Nephron (organoid): ENCODE measurements around the gene HEY2.
"Not testable (repeated sequence)": the region's sequence is repeated elsewhere in the genome, so short reads cannot be mapped to it uniquely, and the experiment has no call there.

Source experiments
- H3K27ac Mint-ChIP-seq, 3 experiments: 2 replicates each; pipeline ENCODE4 v1.8.0; 2020; ENCODE audit warnings: mixed read lengths in 3 of 3, mild to moderate bottlenecking in 2 of 3, moderate library complexity in 1 of 3
- H3K27me3 Mint-ChIP-seq: 2 replicates; pipeline ENCODE4 v1.8.0; 2021; ENCODE audit warnings: low read depth, mild to moderate bottlenecking, moderate library complexity, mixed read lengths
- H3K36me3 Mint-ChIP-seq: 2 replicates; pipeline ENCODE4 v1.8.0; 2020; ENCODE audit warnings: low read depth, mixed read lengths
- H3K4me1 Mint-ChIP-seq: 2 replicates; pipeline ENCODE4 v1.8.0; 2020; ENCODE audit warnings: mixed read lengths
- H3K4me3 Mint-ChIP-seq, 3 experiments: 2 replicates each; pipeline ENCODE4 v1.8.0; 2020; ENCODE audit warnings: mild to moderate bottlenecking in 3 of 3, mixed read lengths in 3 of 3, moderate library complexity in 2 of 3
- H3K9me3 Mint-ChIP-seq: 2 replicates; pipeline ENCODE4 v1.8.0; 2020; ENCODE audit warnings: mixed read lengths
- CTCF ChIP-seq, 3 experiments: fragments of 200-600 bp; sonication (generic); IDR thresholded peaks; one replicate each; pipeline ENCODE4 v1.5.0; 2021; ENCODE audit warnings: antibody characterized with exemption in 3 of 3; ENCODE audit not compliant: unreplicated experiment in 3 of 3

The HEY2 gene

GRCh38 chr6:125749173-125749864 lies at the start of gene HEY2:
Gene HEY2, plus strand, starts transcription at chr6:125749632. Its CDS starts 145 bp downstream, at chr6:125749777.
- Mint-ChIP-seq H3K27me3 (peaks cover 77% of the 10 kb centered on the region), H3K36me3 (no peaks in the 10 kb centered on the region), H3K9me3 (no peaks in the 10 kb centered on the region), H3K4me3 (peak within 1 kb of the TSS; percentile 92 to 98 (median 94)), H3K27ac (peak within 1 kb of the TSS; percentile 45 to 85 (median 56)), H3K4me1 (peaks cover 31% of the 10 kb centered on the region)
- no peak for TF ChIP-seq CTCF (IDR thresholded peaks at IDR 0.05; ENCODE audit: unreplicated experiment in 3 of 3)

- no peaks in the 10 kb centered on the region for H3K27me3 Mint-ChIP-seq
- no peak for TF ChIP-seq CTCF (IDR thresholded peaks at IDR 0.05; ENCODE audit: unreplicated experiment in 3 of 3)
- peaks cover 24% of the 10 kb centered on the region for H3K4me1 Mint-ChIP-seq
- peaks cover 3% of the 10 kb centered on the region for H3K9me3 Mint-ChIP-seq
- peak overlapping the region; percentile 90 to 94 (median 92) for H3K27ac Mint-ChIP-seq
- H3K36me3 Mint-ChIP-seq = no peaks in the 10 kb centered on the region
- H3K4me3 Mint-ChIP-seq = no peak overlapping the region
Observed at GRCh38 chr6:125700581-125701353, 48.7 kb upstream of the HEY2 start.

GRCh38 chr6:125701354-125701668 lies 48.1 kb upstream of the HEY2 start:
- Mint-ChIP-seq H3K36me3 (no peaks in the 10 kb centered on the region), H3K4me1 (peaks cover 24% of the 10 kb centered on the region), H3K27ac (peak overlapping the region; percentile 75 to 94 (median 92)), H3K4me3 (no peak overlapping the region), H3K27me3 (no peaks in the 10 kb centered on the region), H3K9me3 (peaks cover 6% of the 10 kb centered on the region)
- no peak for TF ChIP-seq CTCF (IDR thresholded peaks at IDR 0.05; ENCODE audit: unreplicated experiment in 3 of 3)

- not testable (repeated sequence) for H3K9me3 Mint-ChIP-seq, H3K4me3 Mint-ChIP-seq, H3K27ac Mint-ChIP-seq, H3K36me3 Mint-ChIP-seq, H3K27me3 Mint-ChIP-seq
- peaks cover 24% of the 10 kb centered on the region for H3K4me1 Mint-ChIP-seq
Observed at GRCh38 chr6:125703882-125704281, 45.5 kb upstream of the HEY2 start.

GRCh38 chr6:125707615-125708243 lies 41.7 kb upstream of the HEY2 start:
- peaks cover 4% of the 10 kb centered on the region for H3K27me3 Mint-ChIP-seq
- H3K9me3 Mint-ChIP-seq = peaks cover 30% of the 10 kb centered on the region
- H3K36me3 Mint-ChIP-seq = peaks cover 17% of the 10 kb centered on the region
- H3K27ac Mint-ChIP-seq = no peak overlapping the region
- H3K4me3 Mint-ChIP-seq = no peak overlapping the region
- TF ChIP-seq CTCF (IDR thresholded peaks at IDR 0.05; ENCODE audit: unreplicated experiment in 3 of 3) = no peak
- no peaks in the 10 kb centered on the region for H3K4me1 Mint-ChIP-seq

- H3K4me3 Mint-ChIP-seq = no peak overlapping the region
- H3K9me3 Mint-ChIP-seq = peaks cover 36% of the 10 kb centered on the region
- H3K4me1 Mint-ChIP-seq = peaks cover 5% of the 10 kb centered on the region
Observed at GRCh38 chr6:125711013-125711675, 38.3 kb upstream of the HEY2 start.

More at GRCh38 chr6:125711013-125711675, 38.3 kb upstream of the HEY2 start:
- Mint-ChIP-seq H3K27ac (no peak overlapping the region), H3K27me3 (peaks cover 4% of the 10 kb centered on the region), H3K36me3 (peaks cover 23% of the 10 kb centered on the region)
- no peak for TF ChIP-seq CTCF (IDR thresholded peaks at IDR 0.05; ENCODE audit: unreplicated experiment in 3 of 3)
